GM12892 (cell line): ENCODE measurements around the gene ST7L.

Experiments
- POLR2A ChIP-seq: IDR thresholded peaks from 2 replicates; pipeline ENCODE4 v1.6.1; 2011; ENCODE audit warnings: low read depth, low read length, control low read depth
- POLR2AphosphoS5 ChIP-seq: IDR thresholded peaks from 2 replicates; pipeline ENCODE4 v1.6.1; 2011; ENCODE audit warnings: low read depth, low read length, control low read depth

DNA sequence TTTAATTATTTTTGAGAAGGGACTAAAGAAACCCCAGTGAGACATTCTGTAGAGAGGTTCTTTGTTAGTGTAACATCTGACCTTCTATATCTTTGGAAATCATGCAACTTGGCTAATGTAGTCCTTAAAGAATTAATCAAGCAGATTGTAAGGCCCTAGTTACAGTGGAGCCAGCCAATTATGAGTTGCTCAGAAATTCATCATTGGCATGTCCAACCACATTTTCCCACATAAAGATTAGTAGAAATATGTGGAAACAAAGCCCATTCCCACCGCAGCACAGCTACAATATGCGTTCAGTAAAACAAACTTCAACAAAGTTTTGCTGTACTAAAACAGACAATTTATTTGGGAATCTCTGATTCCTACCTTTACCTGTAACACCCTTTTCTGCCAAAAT lies 82.4 kb downstream of the ST7L start:
- TF ChIP-seq POLR2AphosphoS5 (no peak), POLR2A (no peak)
